Stomach (tissue), 9 donors: ENCODE data around the gene KLHL4. TPM values are rescaled to one million over a fixed set of nuclear protein-coding genes. Genes with fewer than 3 reads are reported as not detected.
"Not testable (repeated sequence)": the region's sequence is repeated elsewhere in the genome, so short reads cannot be mapped to it uniquely, and the experiment has no call there.

Experiments used
- DNase-seq, 2 donors: peaks; one replicate each; pipeline versions ENCODE4 v3.0.0 to v3.0.0-alpha.2; 2013 to 2019
- H3K27ac ChIP-seq, 5 donors: fragments of 200-600 bp in 4 of 5; sonication (generic) in 4 of 5; one replicate each; pipeline ENCODE4 v1.5.1; 2013 to 2019; ENCODE audit warnings: mild to moderate bottlenecking in 1 of 5, moderate library complexity in 1 of 5
- H3K27me3 ChIP-seq, 3 donors: fragments of 200-600 bp; sonication (generic); one replicate each; pipeline ENCODE4 v1.5.1; 2017 to 2019; ENCODE audit warnings: mixed run types in 1 of 3
- H3K36me3 ChIP-seq, 4 donors: fragments of 200-600 bp; sonication (generic); 1 replicate in 3 of 4; 2 replicates in 1 of 4; pipeline ENCODE4 v1.5.1; 2016 to 2019
- H3K4me1 ChIP-seq, 4 donors: fragments of 200-600 bp; sonication (generic); one replicate each; pipeline ENCODE4 v1.5.1; 2016 to 2019
- H3K4me3 ChIP-seq, 4 donors: fragments of 200-600 bp; sonication (generic) in 3 of 4; one replicate each; pipeline ENCODE4 v1.5.1; 2016 to 2019; ENCODE audit warnings: mild to moderate bottlenecking in 1 of 4
- H3K9me3 ChIP-seq, 4 donors: fragments of 200-600 bp; sonication (generic); one replicate each; pipeline ENCODE4 v1.5.1; 2016 to 2019
- EP300 ChIP-seq: sonication (generic); formaldehyde crosslinking; IDR thresholded peaks from one replicate; pipeline ENCODE4 v1.6.1; 2017; ENCODE audit warnings: antibody characterized with exemption
- POLR2A ChIP-seq, 4 donors: fragments of 450-650 bp; IDR thresholded peaks; one replicate each; pipeline ENCODE4 v1.6.1; 2016; ENCODE audit warnings: antibody characterized with exemption in 4 of 4, control low read depth in 2 of 4, mild to moderate bottlenecking in 1 of 4, moderate library complexity in 1 of 4
- POLR2AphosphoS5 ChIP-seq, 3 donors: sonication (generic); formaldehyde crosslinking; IDR thresholded peaks; one replicate each; pipeline ENCODE4 v1.6.1; 2016; ENCODE audit warnings: antibody characterized with exemption in 3 of 3
- WGBS, 5 donors: extraction: QIAGEN DNeasy Blood & Tissue Kit in 3 of 5; methylation state at CpG; one replicate each; pipeline versions ENCODE4 v1.1.5 to v1.1.7; 2013 to 2018; 5-methylcytosine and 5-hydroxymethylcytosine counted together
- intact Hi-C: fragments of 100-400 bp; cut with DNase I; formaldehyde crosslinking; loops from one replicate; pipeline ENCODE4 v1.15.1; 2023; ENCODE audit warnings: low total_unique reads
- polyA plus RNA-seq, 3 donors: library from polyadenylated mRNA; stranded (reverse); fragments of 200-250 nt; gene quantifications; one replicate each; pipeline ENCODE4 v1.2.3, GENCODE V29; 2013
- total RNA-seq, 5 donors: library from RNA; depleted of rRNA; stranded (reverse); fragments of >200 nt; gene quantifications; one replicate each; pipeline versions ENCODE4 v1.1.0 to v1.2.3, GENCODE V29; 2014 to 2016
- TF ChIP-seq, protein P1 (sequence below), 7 experiments: fragments of 450-650 bp in 4 of 7; fragments of 200-600 bp in 3 of 7; sonication (generic) in 3 of 7; IDR thresholded peaks; one replicate each; pipeline ENCODE4 v1.5.1; 2016 to 2019; ENCODE audit warnings: antibody characterized with exemption in 7 of 7, control low read depth in 2 of 7, mild to moderate bottlenecking in 1 of 7
- donor health status: healthy with polysubstance abuse.
- donor health status: Bipolar disorder and iron deficiency.
- donor health status: healthy.

KLHL4 gene
- total and polyA plus RNA-seq, 8 donors: 0.12 to 3.1 (median 0.29) TPM; not detected in 3

DNA sequence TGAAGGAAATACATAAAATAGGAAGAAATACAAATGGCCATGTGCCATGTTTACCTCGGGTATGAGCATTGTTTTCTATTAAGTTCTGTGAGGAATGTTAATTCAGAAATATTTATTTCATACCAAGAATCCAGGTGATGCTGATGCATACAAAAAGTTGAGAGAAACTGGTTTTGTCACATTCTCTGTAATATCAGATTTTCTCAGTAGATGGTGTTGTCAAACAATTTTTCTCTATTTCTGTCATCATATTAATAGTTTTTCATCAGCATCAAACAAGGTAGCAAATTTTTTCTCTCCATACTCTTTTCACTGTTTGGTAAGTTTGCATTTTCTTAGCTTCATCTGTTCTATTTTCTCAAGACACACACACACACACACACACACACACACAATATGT, 179.8 kb downstream of the KLHL4 start:
- TF ChIP-seq, protein P1, sequence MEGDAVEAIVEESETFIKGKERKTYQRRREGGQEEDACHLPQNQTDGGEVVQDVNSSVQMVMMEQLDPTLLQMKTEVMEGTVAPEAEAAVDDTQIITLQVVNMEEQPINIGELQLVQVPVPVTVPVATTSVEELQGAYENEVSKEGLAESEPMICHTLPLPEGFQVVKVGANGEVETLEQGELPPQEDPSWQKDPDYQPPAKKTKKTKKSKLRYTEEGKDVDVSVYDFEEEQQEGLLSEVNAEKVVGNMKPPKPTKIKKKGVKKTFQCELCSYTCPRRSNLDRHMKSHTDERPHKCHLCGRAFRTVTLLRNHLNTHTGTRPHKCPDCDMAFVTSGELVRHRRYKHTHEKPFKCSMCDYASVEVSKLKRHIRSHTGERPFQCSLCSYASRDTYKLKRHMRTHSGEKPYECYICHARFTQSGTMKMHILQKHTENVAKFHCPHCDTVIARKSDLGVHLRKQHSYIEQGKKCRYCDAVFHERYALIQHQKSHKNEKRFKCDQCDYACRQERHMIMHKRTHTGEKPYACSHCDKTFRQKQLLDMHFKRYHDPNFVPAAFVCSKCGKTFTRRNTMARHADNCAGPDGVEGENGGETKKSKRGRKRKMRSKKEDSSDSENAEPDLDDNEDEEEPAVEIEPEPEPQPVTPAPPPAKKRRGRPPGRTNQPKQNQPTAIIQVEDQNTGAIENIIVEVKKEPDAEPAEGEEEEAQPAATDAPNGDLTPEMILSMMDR (IDR thresholded peaks at IDR 0.05): no peak
- TF ChIP-seq POLR2A (IDR thresholded peaks at IDR 0.05) (no peak), POLR2AphosphoS5 (IDR thresholded peaks at IDR 0.05) (no peak), EP300 (no peak)
- no peaks in the 10 kb centered on the region for H3K27me3 ChIP-seq
- intact Hi-C loops: no loop called here
- H3K4me1 ChIP-seq: no peaks in the 10 kb centered on the region
- DNase-seq: no peak
- H3K36me3 ChIP-seq: no peaks in the 10 kb centered on the region
- WGBS, 5 donors: 40 to 63% (median 51%) methylated on average over 1 of the region's 1 CpG
- no peak overlapping the region for H3K4me3 ChIP-seq
- H3K9me3 ChIP-seq: no peaks in the 10 kb centered on the region
- no peak overlapping the region for H3K27ac ChIP-seq

DNA sequence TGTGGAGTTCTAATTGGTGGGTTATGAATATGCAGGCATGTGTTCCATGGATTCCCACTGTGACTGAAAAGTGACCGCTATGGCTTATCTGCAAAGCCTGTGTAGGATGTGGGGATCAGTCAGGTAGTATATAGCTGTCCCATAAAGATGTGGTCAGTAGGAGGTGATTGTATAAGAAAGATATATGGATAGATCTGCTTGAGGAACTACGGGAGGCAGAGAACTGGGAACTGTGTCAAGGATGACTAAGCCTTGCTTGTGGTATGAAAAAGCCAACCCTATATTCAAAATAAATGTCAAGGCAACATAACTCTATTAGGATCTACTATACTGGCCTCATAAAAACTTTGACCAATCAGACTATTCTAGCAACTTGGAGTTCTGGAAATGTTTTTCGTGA, 185.2 kb downstream of the KLHL4 start:
- 76 to 92% (median 84%) methylated on average over 3 of the region's 3 CpGs for whole genome bisulfite sequencing, 5 donors

DNA sequence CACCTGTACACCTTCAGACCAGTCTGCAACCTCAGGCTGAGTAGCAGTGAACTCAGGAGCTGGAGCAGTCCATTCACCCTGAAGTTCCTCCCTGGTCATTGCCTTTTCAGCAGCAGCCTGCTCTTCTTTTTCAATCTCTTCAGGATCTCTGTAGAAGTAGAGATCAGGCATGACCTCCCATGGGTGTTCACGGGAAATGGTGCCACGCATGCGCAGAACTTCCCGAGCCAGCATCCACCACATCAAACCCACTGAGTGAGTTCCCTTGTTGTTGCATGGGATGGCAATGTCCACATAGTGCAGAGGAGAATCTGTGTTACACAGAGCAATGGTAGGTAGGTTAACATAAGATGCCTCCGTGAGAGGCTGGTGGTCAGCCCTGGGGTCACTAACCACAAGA, 185.9 kb downstream of the KLHL4 start:
- intact Hi-C loops: not testable (repeated sequence)
- WGBS, 5 donors: 83 to 100% (median 91%) methylated on average over 1 to 5 of the region's 5 CpGs

More for the DNA sequence above, 185.2 kb downstream of the KLHL4 start:
- H3K4me3 ChIP-seq: no peak overlapping the region
- no peaks in the 10 kb centered on the region for H3K4me1 ChIP-seq
- H3K27ac ChIP-seq: no peak overlapping the region
- H3K27me3 ChIP-seq: no peaks in the 10 kb centered on the region
- H3K9me3 ChIP-seq: peaks cover 0 to 3% (median 0%) of the 10 kb centered on the region in 4 donors
- H3K36me3 ChIP-seq: no peaks in the 10 kb centered on the region
- no peak for DNase-seq
- intact Hi-C loops: no loop called here
- TF ChIP-seq POLR2A (IDR thresholded peaks at IDR 0.05): no peak
- TF ChIP-seq EP300: no peak
- TF ChIP-seq, protein P1 (IDR thresholded peaks at IDR 0.05): no peak
- no peak for TF ChIP-seq POLR2AphosphoS5 (IDR thresholded peaks at IDR 0.05)

DNA sequence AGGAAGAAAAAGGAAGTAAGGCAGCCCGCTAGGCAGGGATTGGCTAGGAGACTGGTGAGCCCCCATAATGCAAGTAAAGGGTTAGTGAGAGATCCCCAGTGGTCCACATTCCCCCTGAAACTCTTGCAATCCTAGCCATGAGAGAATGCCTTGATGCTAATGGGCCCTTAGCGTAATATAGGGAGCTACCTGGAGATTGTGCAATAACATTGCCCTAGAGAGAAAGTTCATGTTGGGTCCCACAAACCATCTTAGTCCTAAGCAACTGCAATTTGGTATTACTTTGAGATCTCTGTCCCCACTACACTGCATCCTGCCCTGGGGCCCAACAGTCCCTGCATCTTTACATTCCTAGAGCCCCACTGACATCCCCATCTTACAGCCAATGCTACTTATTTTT, 188.5 kb downstream of the KLHL4 start:
- WGBS, 5 donors: 83 to 100% (median 88%) methylated on average over 2 of the region's 2 CpGs
- Histone ChIP-seq H3K4me1 (no peaks in the 10 kb centered on the region), H3K36me3 (no peaks in the 10 kb centered on the region), H3K9me3 (peaks cover 0 to 17% (median 7%) of the 10 kb centered on the region in 4 donors), H3K27me3 (no peaks in the 10 kb centered on the region), H3K27ac (no peak overlapping the region), H3K4me3 (no peak overlapping the region)
- no peak for TF ChIP-seq EP300
- TF ChIP-seq POLR2A (IDR thresholded peaks at IDR 0.05): no peak
- TF ChIP-seq, protein P1 (IDR thresholded peaks at IDR 0.05): no peak
- no peak for TF ChIP-seq POLR2AphosphoS5 (IDR thresholded peaks at IDR 0.05)
- intact Hi-C loops: no loop called here
- DNase-seq: no peak

More for the DNA sequence above, 185.9 kb downstream of the KLHL4 start:
- H3K36me3 ChIP-seq, H3K4me1 ChIP-seq, H3K4me3 ChIP-seq, H3K27me3 ChIP-seq, H3K9me3 ChIP-seq, DNase-seq, H3K27ac ChIP-seq: not testable (repeated sequence)

DNA sequence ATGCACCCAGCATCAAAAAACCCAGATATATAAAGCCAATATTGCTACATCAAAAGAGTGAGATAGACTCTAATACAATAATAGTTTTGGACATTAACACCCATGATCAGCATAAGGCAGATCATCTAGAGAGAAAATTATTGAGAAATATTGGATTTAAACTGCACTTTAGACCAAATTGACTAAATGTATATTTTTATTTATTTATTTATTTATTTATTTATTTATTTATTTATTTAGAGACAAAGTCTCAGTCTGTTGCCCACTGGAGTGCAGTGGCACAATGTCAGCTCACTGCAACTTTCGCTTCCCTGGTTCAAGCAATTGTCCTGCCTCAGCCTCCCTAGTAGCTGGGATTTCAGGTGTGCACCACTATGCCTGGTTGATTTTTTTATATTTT, 193.0 kb downstream of the KLHL4 start:
- 73 to 100% (median 93%) methylated on average over 1 of the region's 1 CpG for WGBS, 5 donors
- no peaks in the 10 kb centered on the region for H3K36me3 ChIP-seq
- H3K27ac ChIP-seq: no peak overlapping the region
- H3K9me3 ChIP-seq: peaks cover 0 to 21% (median 10%) of the 10 kb centered on the region in 4 donors
- no peak for TF ChIP-seq POLR2AphosphoS5 (IDR thresholded peaks at IDR 0.05)
- no peak for TF ChIP-seq POLR2A (IDR thresholded peaks at IDR 0.05)
- no peak for TF ChIP-seq EP300
- TF ChIP-seq, protein P1 (IDR thresholded peaks at IDR 0.05): no peak
- H3K4me1 ChIP-seq: no peaks in the 10 kb centered on the region
- H3K4me3 ChIP-seq: no peak overlapping the region
- intact Hi-C loops: no loop called here
- no peak for DNase-seq
- no peaks in the 10 kb centered on the region for H3K27me3 ChIP-seq
